B cell (primary cell): ENCODE data around the gene PKM. TPM values are rescaled to one million over a fixed set of nuclear protein-coding genes. Genes with fewer than 3 reads are reported as not detected.

Experiments
- ATAC-seq: fragments of 200-7000 bp; cut with Tn5 transposase; one replicate; pipeline ENCODE4 v1.10.0; 2021; ENCODE audit warnings: low read depth, mild to moderate bottlenecking, moderate number of reproducible peaks, moderate library complexity
- CTCF ChIA-PET: fragments of 350-600 bp; sonication (Branson Sonifier 250); formaldehyde crosslinking; loops from one replicate; lab custom pipeline; 2021; ENCODE audit warnings: antibody characterized with exemption, inconsistent platforms; lab: Charles Lee
- POLR2A ChIA-PET: fragments of 350-600 bp; sonication (Branson Sonifier 250); formaldehyde crosslinking; loops from one replicate; lab custom pipeline; 2021; ENCODE audit warnings: antibody characterized with exemption; lab: Charles Lee
- DNase-seq: peaks from one replicate; pipeline ENCODE4 v3.0.0; 2013
- H2AFZ ChIP-seq: 2 replicates; pipeline ENCODE4 v1.6.1; 2012; ENCODE audit warnings: mild to moderate bottlenecking, low read depth, low read length; ENCODE audit not compliant: insufficient read depth, poor library complexity, severe bottlenecking
- H3K27ac ChIP-seq, 2 donors: 1 replicate in 1 of 2; 2 replicates in 1 of 2; pipeline ENCODE4 v1.5.1; 2012 to 2013; ENCODE audit warnings: low read length in 2 of 2, mild to moderate bottlenecking in 2 of 2, moderate library complexity in 1 of 2
- H3K27me3 ChIP-seq, 4 experiments: fragments of 200-600 bp in 1 of 4; sonication (generic) in 1 of 4; replicated peaks in 1 of 4; 1 replicate in 2 of 4; 2 replicates in 2 of 4; pipeline versions ENCODE4 v1.6.1 to v1.7.0; 2013 to 2016; ENCODE audit warnings: low read length in 3 of 4, mild to moderate bottlenecking in 2 of 4, mixed read lengths in 1 of 4, moderate library complexity in 1 of 4; ENCODE audit not compliant: insufficient read depth in 4 of 4, control insufficient read depth in 3 of 4; ENCODE audit errors: control extremely low read depth in 1 of 4
- H3K36me3 ChIP-seq, 2 experiments: replicated peaks in 1 of 2; 1 replicate in 1 of 2; 2 replicates in 1 of 2; pipeline versions ENCODE4 v1.6.1 to v1.7.1; 2013; ENCODE audit warnings: low read length in 1 of 2; ENCODE audit not compliant: insufficient read depth in 2 of 2, control insufficient read depth in 1 of 2; ENCODE audit errors: control extremely low read depth in 1 of 2, extremely low read depth in 1 of 2
- H3K4me1 ChIP-seq, 2 donors: fragments of 200-600 bp in 1 of 2; sonication (generic) in 1 of 2; 1 replicate in 1 of 2; 2 replicates in 1 of 2; pipeline versions ENCODE4 v1.5.1 to v1.6.1; 2013 to 2017; ENCODE audit warnings: low read length in 2 of 2; ENCODE audit not compliant: control insufficient read depth in 2 of 2, insufficient read depth in 2 of 2
- H3K4me2 ChIP-seq: replicated peaks from 2 replicates; pipeline ENCODE3; 2012; ENCODE audit warnings: mild to moderate bottlenecking, low read depth, low read length; ENCODE audit not compliant: poor library complexity, severe bottlenecking
- H3K4me3 ChIP-seq, 5 experiments: fragments of 200-600 bp in 1 of 5; sonication (generic) in 1 of 5; 1 replicate in 3 of 5; 2 replicates in 2 of 5; pipeline versions ENCODE4 v1.5.1 to v1.7.0; 2011 to 2016; ENCODE audit warnings: low read length in 4 of 5, mild to moderate bottlenecking in 4 of 5, low read depth in 2 of 5, control low read depth in 1 of 5, moderate library complexity in 1 of 5; ENCODE audit not compliant: insufficient read depth in 1 of 5; ENCODE audit errors: control extremely low read depth in 1 of 5, extremely low read depth in 1 of 5
- H3K79me2 ChIP-seq: fragments of 200-600 bp; sonication (generic); one replicate; pipeline ENCODE4 v1.6.0; 2016; ENCODE audit warnings: low read length; ENCODE audit not compliant: control insufficient read depth, insufficient read depth
- H3K9ac ChIP-seq: fragments of 200-600 bp; sonication (generic); 2 replicates; pipeline ENCODE4 v1.6.1; 2017; ENCODE audit warnings: mild to moderate bottlenecking, low read length, moderate library complexity
- H3K9me3 ChIP-seq, 3 donors: one replicate each; pipeline versions ENCODE4 v1.6.1 to v1.7.1; 2013; ENCODE audit warnings: low read length in 2 of 3; ENCODE audit not compliant: control insufficient read depth in 2 of 3, insufficient read depth in 1 of 3; ENCODE audit errors: control extremely low read depth in 1 of 3
- H4K20me1 ChIP-seq: 2 replicates; pipeline ENCODE4 v1.6.0; 2012; ENCODE audit warnings: mild to moderate bottlenecking, low read length; ENCODE audit not compliant: insufficient read depth, control insufficient read depth, poor library complexity, severe bottlenecking
- H3K27ac Mint-ChIP-seq: one replicate; pipeline ENCODE4 v1.8.0; 2021; ENCODE audit warnings: mixed read lengths
- H3K27me3 Mint-ChIP-seq: one replicate; pipeline ENCODE4 v1.8.0; 2021; ENCODE audit warnings: mixed read lengths
- H3K4me1 Mint-ChIP-seq: one replicate; pipeline ENCODE4 v1.8.0; 2021; ENCODE audit warnings: mixed read lengths
- H3K4me3 Mint-ChIP-seq: one replicate; pipeline ENCODE4 v1.8.0; 2021; ENCODE audit warnings: mixed read lengths
- H3K9me3 Mint-ChIP-seq: one replicate; pipeline ENCODE4 v1.8.0; 2022; ENCODE audit warnings: mixed read lengths; ENCODE audit not compliant: insufficient read depth
- EZH2 ChIP-seq: IDR thresholded peaks from 2 replicates; pipeline ENCODE4 v1.6.1; 2012; ENCODE audit warnings: borderline replicate concordance, low read depth, mild to moderate bottlenecking, moderate library complexity, low read length; ENCODE audit not compliant: insufficient read depth, poor library complexity, severe bottlenecking
- WGBS: methylation state at CpG from one replicate; pipeline ENCODE4 v1.1.5; 2013; ENCODE audit warnings: missing lambda C conversion rate; ENCODE audit not compliant: insufficient coverage; 5-methylcytosine and 5-hydroxymethylcytosine counted together
- intact Hi-C: fragments of 100-400 bp; cut with micrococcal nuclease; formaldehyde crosslinking; loops from one replicate; pipeline ENCODE4 v1.10.0; 2022
- polyA plus RNA-seq: library from polyadenylated mRNA; depleted of rRNA; stranded (reverse); fragments of >200 nt; gene quantifications from 2 replicates; pipeline ENCODE4 v1.2.3, GENCODE V29; 2012
- total RNA-seq, 2 donors: library from RNA; stranded (reverse); fragments of 120-200 nt in 1 of 2; gene quantifications; 1 replicate in 1 of 2; 2 replicates in 1 of 2; pipeline versions ENCODE4 v1.2.3 to v1.2.4, GENCODE V29; 2013 to 2022
- TF ChIP-seq, protein P1 (sequence below): fragments of 200-600 bp; IDR thresholded peaks from one replicate; pipeline ENCODE4 v1.8.0; 2022; ENCODE audit warnings: antibody characterized with exemption, mild to moderate bottlenecking

Gene PKM
- total and polyA plus RNA-seq, 2 donors (not counting 1 experiment from before 2014, with no cell fraction given): 179 to 323 TPM

DNA sequence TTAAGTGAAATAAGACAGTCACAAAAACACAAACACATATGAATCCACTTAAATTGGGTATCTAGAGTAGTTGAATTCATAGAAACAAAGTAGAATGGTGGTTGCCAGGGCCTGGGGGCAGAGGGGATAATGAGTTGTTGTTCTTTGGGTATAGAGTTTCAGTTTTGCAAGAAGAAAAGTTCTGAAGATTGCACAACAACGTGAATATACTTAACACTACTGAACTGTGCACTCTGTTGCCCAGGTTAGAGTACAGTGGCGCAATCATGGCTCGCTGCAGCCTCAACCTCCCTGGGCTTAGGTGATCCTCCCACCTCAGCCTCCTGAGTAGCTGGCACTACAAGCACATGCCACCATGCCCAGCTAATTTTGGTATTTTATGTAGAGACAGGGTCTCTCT lies 48.3 kb downstream of the PKM start:
- Histone ChIP-seq H3K4me1 (no peaks in the 10 kb centered on the region), H3K4me2 (no peak overlapping the region), H3K4me3 (no peak overlapping the region), H3K79me2 (no peaks in the 10 kb centered on the region), H4K20me1 (no peaks in the 10 kb centered on the region), H3K9me3 (no peaks in the 10 kb centered on the region), H3K36me3 (no peaks in the 10 kb centered on the region), H2AFZ (no peak overlapping the region), H3K27me3 (peaks cover 0 to 26% (median 11%) of the 10 kb centered on the region in 4 experiments), H3K9ac (no peak overlapping the region), H3K27ac (no peak overlapping the region)
- peaks cover 36% of the 10 kb centered on the region for H3K27me3 Mint-ChIP-seq
- DNase-seq (no peak), ATAC-seq (no peak)
- CTCF ChIA-PET: no interaction called here
- no peak overlapping the region for H3K4me3 Mint-ChIP-seq
- no peaks in the 10 kb centered on the region for H3K4me1 Mint-ChIP-seq
- intact Hi-C loops: no loop called here
- POLR2A ChIA-PET: no interaction called here
- no CpG with 5 or more reads among the region's 3 CpGs for WGBS
- H3K27ac Mint-ChIP-seq: no peak overlapping the region
- TF ChIP-seq, protein P1, sequence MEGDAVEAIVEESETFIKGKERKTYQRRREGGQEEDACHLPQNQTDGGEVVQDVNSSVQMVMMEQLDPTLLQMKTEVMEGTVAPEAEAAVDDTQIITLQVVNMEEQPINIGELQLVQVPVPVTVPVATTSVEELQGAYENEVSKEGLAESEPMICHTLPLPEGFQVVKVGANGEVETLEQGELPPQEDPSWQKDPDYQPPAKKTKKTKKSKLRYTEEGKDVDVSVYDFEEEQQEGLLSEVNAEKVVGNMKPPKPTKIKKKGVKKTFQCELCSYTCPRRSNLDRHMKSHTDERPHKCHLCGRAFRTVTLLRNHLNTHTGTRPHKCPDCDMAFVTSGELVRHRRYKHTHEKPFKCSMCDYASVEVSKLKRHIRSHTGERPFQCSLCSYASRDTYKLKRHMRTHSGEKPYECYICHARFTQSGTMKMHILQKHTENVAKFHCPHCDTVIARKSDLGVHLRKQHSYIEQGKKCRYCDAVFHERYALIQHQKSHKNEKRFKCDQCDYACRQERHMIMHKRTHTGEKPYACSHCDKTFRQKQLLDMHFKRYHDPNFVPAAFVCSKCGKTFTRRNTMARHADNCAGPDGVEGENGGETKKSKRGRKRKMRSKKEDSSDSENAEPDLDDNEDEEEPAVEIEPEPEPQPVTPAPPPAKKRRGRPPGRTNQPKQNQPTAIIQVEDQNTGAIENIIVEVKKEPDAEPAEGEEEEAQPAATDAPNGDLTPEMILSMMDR: no peak
- TF ChIP-seq EZH2: no peak
- H3K9me3 Mint-ChIP-seq: no peaks in the 10 kb centered on the region

DNA sequence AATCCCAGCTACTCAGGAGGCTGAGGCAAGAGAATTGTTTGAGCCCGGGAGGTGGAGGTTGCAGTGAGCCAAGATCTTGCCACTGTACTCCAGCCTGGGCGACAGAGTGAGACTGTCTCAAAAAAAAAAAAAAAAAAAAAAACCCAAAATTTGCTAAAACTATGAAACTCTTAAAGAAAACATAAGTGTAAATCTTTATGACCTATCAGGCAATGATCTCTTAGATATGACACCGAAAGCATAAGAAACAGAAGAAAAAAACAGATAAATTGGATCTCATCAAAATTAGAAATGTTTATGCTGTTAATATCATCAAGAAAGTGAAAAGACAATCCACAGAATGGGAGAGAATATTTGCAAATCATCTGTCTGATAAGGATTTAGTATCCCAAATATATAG lies 48.7 kb downstream of the PKM start:
- peaks cover 36% of the 10 kb centered on the region for H3K27me3 Mint-ChIP-seq
- Histone ChIP-seq H3K9me3 (no peaks in the 10 kb centered on the region), H3K9ac (no peak overlapping the region), H3K79me2 (no peaks in the 10 kb centered on the region), H3K4me1 (no peaks in the 10 kb centered on the region), H2AFZ (no peak overlapping the region), H4K20me1 (no peaks in the 10 kb centered on the region), H3K4me2 (no peak overlapping the region), H3K36me3 (no peaks in the 10 kb centered on the region), H3K27ac (no peak overlapping the region), H3K27me3 (peaks cover 0 to 26% (median 11%) of the 10 kb centered on the region in 4 experiments), H3K4me3 (no peak overlapping the region)
- intact Hi-C loops: no loop called here
- CTCF ChIA-PET: no interaction called here
- POLR2A ChIA-PET: no interaction called here
- TF ChIP-seq, protein P1: no peak
- ATAC-seq (no peak), DNase-seq (no peak)
- H3K9me3 Mint-ChIP-seq: no peaks in the 10 kb centered on the region
- no peak overlapping the region for H3K4me3 Mint-ChIP-seq
- no peaks in the 10 kb centered on the region for H3K4me1 Mint-ChIP-seq
- no CpG with 5 or more reads among the region's 3 CpGs for WGBS
- H3K27ac Mint-ChIP-seq: no peak overlapping the region
